Stromal cell of bone marrow (primary cell): ENCODE results near the gene ALS2CL.

Source experiments
- DNase-seq: peaks from one replicate; pipeline ENCODE4 v3.0.0-alpha.2; 2012; ENCODE audit warnings: low read depth

Gene ALS2CL

GRCh38 chr3:46678280-46678679 lies 15.2 kb downstream of the ALS2CL start:
- no peak for DNase-seq

GRCh38 chr3:46677411-46677726 lies 16.1 kb downstream of the ALS2CL start:
- no peak for DNase-seq

- DNase-seq = no peak
Observed at GRCh38 chr3:46676601-46677410, 16.7 kb downstream of the ALS2CL start.

DNA sequence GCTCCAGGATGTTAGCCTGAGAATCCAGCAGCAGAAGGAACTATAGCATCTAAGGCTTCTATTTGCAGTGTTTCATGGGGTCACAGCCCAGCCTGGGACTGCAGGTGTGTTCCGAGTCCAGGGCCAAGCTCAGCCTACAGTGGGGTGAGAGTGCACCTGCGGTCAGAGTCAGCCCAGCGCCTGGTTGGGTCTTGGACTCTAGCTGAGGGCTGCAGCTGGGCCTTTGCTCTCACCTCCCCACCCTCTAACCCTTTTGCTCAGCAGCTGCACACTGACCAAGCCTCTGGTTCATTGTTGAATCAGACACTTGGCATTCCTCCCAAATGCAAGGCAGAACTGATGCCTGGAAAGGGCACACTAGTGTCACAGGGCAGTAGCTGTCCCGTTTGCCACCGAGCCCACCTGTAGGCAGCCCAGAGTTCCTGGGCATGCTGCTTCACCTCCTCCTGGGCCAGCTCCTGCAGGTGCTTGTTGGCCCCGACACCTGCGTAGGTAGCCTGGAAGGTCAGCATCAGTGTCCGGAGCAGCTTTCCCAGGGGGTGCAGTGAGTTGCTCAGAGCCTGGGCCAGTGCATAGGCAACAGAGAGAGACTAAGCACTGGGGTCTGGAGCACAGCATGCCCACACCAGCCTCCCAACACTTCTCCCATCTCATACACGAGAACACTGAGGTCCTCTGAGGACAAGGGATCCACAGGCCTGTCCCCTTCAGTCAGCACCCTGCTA lies 17.5 kb downstream of the ALS2CL start:
- DNase-seq = peak; percentile 28

GRCh38 chr3:46675426-46675825 lies 18.1 kb downstream of the ALS2CL start:
- no peak for DNase-seq

DNA sequence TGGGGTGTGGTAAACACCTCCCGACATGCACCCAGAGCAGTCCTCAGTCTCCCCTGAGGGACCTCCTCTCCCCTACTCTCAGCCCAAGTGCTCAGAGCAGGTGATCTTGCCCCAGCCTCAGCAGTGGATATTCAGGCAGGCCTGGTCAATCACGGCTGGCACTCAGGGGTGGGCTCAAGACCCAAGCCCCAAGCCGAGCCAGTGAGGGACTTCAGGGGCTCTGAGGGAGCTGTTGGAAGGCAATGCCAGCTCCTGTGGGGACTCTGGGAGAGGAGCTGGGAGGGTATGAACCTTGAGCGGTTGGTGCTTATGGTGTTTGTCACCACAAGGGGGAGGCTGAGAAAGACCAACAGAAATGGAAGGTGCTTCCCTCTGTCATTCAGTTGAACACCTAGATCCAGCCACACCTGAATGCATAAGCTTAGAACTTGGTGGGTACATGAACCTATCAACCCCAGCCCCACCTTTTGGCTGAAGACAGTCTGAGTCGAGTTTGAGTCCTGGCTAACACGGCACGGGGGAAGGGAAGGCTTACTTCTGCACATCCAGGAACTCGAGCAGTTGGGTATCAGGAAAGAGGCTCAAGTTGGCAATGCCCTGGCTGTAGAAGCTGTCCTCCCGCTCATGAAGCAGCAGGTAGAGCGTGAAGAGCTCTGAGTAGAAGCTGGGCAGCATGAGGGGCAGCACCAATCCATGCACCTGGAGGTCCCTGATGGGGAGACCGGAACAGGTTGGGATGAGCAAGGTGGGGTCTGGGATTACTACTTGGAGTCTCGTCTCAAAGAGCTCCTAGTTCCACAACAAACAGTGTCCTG lies 19.2 kb downstream of the ALS2CL start:
- DNase-seq = no peak

DNA sequence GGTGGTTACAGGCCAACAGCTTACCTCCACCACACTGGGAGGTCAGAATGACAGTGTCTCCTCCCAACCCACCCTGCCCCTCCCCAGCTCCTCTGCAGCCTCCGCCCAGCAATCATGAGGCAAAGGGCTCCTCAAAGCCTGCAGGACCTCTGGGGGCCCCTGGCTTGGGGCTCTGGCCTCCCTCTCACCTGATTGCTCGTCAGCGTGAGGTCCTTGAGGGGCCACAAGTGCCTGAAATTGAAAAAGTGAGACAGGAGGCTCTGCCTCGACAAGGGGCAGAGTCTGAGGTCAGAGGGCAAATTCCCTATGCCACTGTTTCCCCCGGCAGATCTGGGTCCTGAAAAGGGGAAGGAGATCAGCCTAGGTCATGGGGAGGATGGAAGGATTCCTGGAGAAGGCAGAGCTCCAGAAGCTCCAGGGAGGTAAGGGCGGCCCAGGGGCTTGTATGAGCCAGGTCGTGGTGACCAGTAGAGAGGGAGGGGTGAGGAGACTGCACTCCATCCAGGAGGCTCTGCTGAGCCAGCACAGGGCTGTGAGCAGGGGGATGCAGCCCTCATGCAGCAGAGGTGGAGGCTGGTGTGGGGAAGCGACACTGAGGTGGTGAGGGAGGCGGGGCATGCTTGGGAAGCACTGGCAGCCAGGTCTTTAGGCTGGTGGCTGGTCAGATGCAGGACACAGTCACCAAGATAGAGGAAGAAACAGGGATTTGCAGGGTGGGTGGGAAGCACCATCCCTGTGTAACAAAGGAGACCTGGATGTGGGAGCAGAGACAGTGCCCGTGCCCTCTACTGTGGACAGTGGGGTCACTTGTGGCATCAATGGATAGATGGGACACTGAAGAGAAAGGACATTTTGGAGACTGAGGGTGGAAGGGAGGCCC lies 20.1 kb downstream of the ALS2CL start:
- DNase-seq = no peak

GRCh38 chr3:46672349-46672695 lies 21.2 kb downstream of the ALS2CL start:
- no peak for DNase-seq

DNA sequence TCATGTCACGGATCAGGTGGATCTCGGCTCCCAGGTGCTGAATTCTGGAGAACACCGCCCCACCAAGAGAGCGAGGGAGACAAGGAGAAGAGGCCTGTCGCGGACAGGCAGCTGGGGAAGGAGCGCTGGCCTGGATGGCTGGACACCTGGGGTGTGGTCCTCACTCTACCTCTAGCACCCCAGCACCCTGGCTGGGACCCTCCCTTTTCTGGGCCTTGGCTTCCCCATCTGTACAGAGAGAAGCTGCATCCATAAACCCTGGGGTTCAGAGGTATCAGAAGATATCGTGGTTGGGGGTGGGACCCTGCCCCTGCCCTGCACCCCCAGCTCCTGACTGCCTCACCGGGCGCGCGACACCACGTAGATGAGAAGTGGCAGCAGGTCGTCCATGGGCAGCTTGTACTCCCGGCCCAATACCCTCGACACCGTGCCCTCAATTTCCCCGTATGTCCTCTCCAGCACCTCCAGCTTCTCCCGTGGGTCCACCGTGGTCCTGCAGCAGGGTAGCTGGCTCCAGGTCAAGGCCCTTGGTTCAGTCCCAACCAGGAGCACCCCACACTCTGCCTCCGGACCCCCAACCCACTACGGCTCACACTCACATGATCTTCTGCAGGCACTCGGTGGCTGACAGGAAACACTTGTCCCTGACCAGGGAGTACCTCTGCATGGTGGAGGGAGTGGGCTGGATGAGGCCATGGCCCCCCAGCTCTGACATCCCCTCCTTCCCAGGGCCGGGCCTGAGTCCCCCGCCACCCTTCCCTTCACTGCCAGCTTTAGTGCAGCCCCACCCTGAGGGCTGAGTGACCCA lies 21.7 kb downstream of the ALS2CL start:
- DNase-seq = no peak

DNA sequence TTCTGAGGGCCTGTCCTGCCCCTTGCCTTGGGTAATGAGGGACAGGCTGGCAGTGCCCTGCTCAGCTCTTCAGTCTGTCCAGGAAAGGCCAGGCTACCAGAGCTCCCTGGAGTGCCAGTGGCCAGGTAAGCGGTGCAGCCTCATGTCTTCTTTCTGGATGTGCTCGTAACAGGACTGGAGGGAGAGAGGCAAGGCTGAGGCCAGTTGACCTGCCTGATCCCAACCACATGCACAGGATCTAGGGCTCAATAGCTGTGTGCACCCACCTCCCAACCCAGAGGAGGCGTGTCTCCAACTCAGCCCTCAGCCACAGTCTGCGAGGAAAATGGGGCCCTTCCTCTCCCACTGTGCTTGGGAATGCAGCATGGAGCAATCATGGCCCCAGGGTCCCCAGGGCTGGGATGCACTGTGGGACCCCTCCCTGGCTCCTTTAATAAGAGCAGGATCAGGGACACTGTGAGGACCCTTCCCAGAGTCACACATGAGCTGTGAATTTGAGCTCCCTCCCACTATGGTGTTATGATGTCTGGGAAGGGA lies 22.5 kb downstream of the ALS2CL start:
- DNase-seq = no peak

GRCh38 chr3:46670000-46670890 lies 23.2 kb downstream of the ALS2CL start:
- no peak for DNase-seq

GRCh38 chr3:46669191-46669999 lies 24.1 kb downstream of the ALS2CL start:
- DNase-seq = no peak

GRCh38 chr3:46668591-46668990 lies 24.9 kb downstream of the ALS2CL start:
- no peak for DNase-seq

GRCh38 chr3:46668116-46668515 lies 25.4 kb downstream of the ALS2CL start:
- no peak for DNase-seq

GRCh38 chr3:46667657-46668056 lies 25.8 kb downstream of the ALS2CL start:
- no peak for DNase-seq

DNA sequence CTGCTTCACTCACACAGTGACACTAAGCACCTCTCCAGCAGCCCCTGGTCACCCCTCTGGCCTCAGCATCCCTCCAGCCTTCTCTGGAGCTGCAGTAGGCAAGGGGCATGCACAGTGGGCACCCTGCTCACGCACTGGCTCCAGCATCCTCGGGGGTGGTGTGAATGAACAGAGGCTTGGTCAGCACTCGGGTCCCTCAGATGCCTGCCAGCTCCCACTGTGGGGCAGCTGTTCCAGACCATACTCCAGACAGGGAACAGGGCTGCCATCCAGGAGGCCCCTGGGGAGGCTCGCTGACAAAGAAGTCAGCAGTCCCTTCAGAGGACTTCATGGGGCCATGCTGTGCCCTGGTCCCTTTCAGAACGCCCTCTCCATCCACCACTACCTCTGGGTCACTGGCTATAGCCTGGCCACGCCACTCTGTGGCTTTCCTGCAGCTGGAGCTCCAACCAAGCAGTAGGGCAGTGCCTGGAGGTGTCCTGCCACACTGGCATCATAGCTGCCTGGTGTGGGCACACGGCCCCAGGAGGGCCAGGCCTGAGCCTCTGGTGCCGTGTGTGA lies 26.3 kb downstream of the ALS2CL start:
- DNase-seq = no peak

DNA sequence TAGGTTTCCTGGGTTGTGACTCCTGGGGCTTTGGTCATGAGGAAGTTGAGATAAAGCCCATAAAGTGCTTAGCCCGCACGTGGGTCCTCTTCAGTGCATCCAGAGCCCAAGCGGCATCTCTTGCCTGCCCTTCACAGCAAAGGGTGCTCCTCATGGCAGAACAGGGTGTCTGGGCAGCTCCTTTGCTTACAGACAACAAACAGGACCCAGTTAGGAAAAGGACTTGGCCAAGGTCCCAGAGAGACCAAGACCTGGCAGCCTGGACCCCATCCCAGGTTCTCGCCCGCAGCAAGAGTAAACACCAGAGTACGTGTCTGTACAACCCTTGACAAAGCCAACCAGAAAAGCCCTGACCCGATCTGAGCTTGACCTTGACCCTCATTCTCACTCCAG lies 27.0 kb downstream of the ALS2CL start:
- no peak for DNase-seq

DNA sequence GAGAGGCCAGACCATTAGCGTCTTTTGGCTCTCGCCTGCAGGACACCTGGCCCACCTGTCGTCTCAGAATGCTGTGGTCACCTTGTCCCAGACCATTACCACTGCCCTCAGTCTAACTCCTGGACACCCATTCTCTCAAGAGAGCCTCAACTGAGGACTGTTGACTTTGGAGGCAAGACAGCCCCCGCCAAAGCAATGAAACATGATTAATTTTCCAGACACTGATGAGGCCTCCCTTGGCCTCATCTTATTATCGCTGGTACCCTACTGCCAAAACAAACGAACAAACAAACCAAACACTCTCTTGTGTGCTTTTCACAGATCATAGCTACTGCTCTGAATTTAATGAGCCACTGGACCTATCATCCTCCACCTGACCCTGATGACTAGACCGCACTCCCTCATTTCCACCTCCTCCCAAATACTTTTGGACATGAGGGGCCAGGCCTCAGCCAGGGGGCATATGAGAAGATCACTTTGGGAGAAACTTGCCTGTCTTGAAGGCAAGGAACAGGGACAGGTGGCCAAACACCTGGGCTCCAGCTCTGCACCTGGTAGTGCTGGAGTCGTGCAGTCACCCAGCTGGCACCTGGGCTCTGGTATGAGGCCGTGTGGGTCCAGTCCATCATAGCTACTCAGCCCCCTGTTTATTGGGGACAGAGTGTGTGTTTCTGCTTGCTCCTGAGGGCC lies 27.6 kb downstream of the ALS2CL start:
- DNase-seq = no peak
